Measurements from ENCODE around the gene MSI2. TPM values are rescaled to one million over a fixed set of nuclear protein-coding genes. Genes with fewer than 3 reads are reported as not detected.
A peak's percentile ranks its signal among the peaks of the same experiment; 100 is the strongest.

Gene MSI2
- total and polyA plus RNA-seq, 4 donors: 9.4 to 64.0 (median 30.4) TPM

- WGBS, 2 donors: 74 to 77% methylated on average over 6 of the region's 6 CpGs
- Histone ChIP-seq H3K9me3 (ENCODE audit: control insufficient read depth in 4 of 4, insufficient read depth in 3 of 4, low read length in 3 of 4) (no peaks in the 10 kb centered on the region), H3K36me3 (ENCODE audit: control insufficient read depth in 4 of 4, insufficient read depth in 4 of 4, low read length in 4 of 4) (no peaks in the 10 kb centered on the region), H3K4me1 (ENCODE audit: control insufficient read depth in 5 of 5, insufficient read depth in 5 of 5, low read length in 5 of 5) (peaks cover 0 to 24% (median 8%) of the 10 kb centered on the region in 5 donors), H3K9ac (ENCODE audit: insufficient read depth in 1 of 2, low read length in 2 of 2) (no peak overlapping the region), H3K4me3 (no peak overlapping the region), H3K27me3 (ENCODE audit: control insufficient read depth in 3 of 3, insufficient read depth in 3 of 3, low read length in 2 of 3) (no peaks in the 10 kb centered on the region), H3K27ac (ENCODE audit: low read depth in 1 of 2, low read length in 1 of 2) (no peak overlapping the region)
- TF ChIP-seq, protein P1, sequence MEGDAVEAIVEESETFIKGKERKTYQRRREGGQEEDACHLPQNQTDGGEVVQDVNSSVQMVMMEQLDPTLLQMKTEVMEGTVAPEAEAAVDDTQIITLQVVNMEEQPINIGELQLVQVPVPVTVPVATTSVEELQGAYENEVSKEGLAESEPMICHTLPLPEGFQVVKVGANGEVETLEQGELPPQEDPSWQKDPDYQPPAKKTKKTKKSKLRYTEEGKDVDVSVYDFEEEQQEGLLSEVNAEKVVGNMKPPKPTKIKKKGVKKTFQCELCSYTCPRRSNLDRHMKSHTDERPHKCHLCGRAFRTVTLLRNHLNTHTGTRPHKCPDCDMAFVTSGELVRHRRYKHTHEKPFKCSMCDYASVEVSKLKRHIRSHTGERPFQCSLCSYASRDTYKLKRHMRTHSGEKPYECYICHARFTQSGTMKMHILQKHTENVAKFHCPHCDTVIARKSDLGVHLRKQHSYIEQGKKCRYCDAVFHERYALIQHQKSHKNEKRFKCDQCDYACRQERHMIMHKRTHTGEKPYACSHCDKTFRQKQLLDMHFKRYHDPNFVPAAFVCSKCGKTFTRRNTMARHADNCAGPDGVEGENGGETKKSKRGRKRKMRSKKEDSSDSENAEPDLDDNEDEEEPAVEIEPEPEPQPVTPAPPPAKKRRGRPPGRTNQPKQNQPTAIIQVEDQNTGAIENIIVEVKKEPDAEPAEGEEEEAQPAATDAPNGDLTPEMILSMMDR (IDR thresholded peaks at IDR 0.05; ENCODE audit: control extremely low read depth, extremely low read depth): no peak
- peak in 1 of 3 donors; percentile 15 for DNase-seq
- ATAC-seq (ENCODE audit: insufficient read depth, low FRiP score): no peak
These were observed 410.6 kb downstream of the MSI2 start for GRCh38 chr17:57666946-57667345.

DNA sequence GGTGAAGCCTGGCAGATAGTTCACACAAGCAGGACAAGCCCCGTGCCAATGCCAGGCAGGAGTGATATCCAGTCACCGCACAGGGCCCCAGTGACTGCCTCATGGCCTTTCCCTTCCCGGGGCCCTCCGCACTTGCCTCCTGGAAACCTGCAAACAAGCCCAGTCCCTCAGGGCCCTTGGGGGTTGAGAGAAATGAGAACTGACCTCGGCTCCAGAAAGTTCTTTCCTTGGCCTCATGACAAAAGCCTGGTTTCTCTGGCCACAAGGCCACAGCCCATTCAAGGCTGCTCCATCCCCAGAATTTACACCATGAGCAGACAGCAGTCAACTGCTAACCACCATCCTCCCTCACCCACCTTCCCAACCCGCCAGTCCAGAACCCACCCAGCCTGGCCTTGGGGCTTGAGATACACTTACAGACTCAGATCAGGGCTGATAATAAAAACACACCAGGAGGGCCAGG is 411.2 kb downstream of the MSI2 start:
- no peak overlapping the region for H3K27ac ChIP-seq (ENCODE audit: low read depth in 1 of 2, low read length in 1 of 2)
- H3K27me3 ChIP-seq (ENCODE audit: control insufficient read depth in 3 of 3, insufficient read depth in 3 of 3, low read length in 2 of 3): no peaks in the 10 kb centered on the region
- no peak overlapping the region for H3K9ac ChIP-seq (ENCODE audit: insufficient read depth in 1 of 2, low read length in 2 of 2)
- H3K4me3 ChIP-seq: no peak overlapping the region
- ATAC-seq (ENCODE audit: insufficient read depth, low FRiP score) (no peak), DNase-seq (no peak)
- no peaks in the 10 kb centered on the region for H3K36me3 ChIP-seq (ENCODE audit: control insufficient read depth in 4 of 4, insufficient read depth in 4 of 4, low read length in 4 of 4)
- H3K4me1 ChIP-seq (ENCODE audit: control insufficient read depth in 5 of 5, insufficient read depth in 5 of 5, low read length in 5 of 5): peaks cover 0 to 28% (median 8%) of the 10 kb centered on the region in 5 donors
- WGBS, 2 donors: 80 to 84% methylated on average over 6 of the region's 6 CpGs
- H3K9me3 ChIP-seq (ENCODE audit: control insufficient read depth in 4 of 4, insufficient read depth in 3 of 4, low read length in 3 of 4): no peaks in the 10 kb centered on the region
- TF ChIP-seq, protein P1 (IDR thresholded peaks at IDR 0.05; ENCODE audit: control extremely low read depth, extremely low read depth): no peak

GRCh38 chr17:57668332-57668731 is 412.0 kb downstream of the MSI2 start:
- Histone ChIP-seq H3K9me3 (ENCODE audit: control insufficient read depth in 4 of 4, insufficient read depth in 3 of 4, low read length in 3 of 4) (no peaks in the 10 kb centered on the region), H3K4me1 (ENCODE audit: control insufficient read depth in 5 of 5, insufficient read depth in 5 of 5, low read length in 5 of 5) (peaks cover 0 to 24% (median 8%) of the 10 kb centered on the region in 5 donors), H3K4me3 (no peak overlapping the region), H3K9ac (ENCODE audit: insufficient read depth in 1 of 2, low read length in 2 of 2) (no peak overlapping the region), H3K27ac (ENCODE audit: low read depth in 1 of 2, low read length in 1 of 2) (no peak overlapping the region), H3K36me3 (ENCODE audit: control insufficient read depth in 4 of 4, insufficient read depth in 4 of 4, low read length in 4 of 4) (no peaks in the 10 kb centered on the region), H3K27me3 (ENCODE audit: control insufficient read depth in 3 of 3, insufficient read depth in 3 of 3, low read length in 2 of 3) (no peaks in the 10 kb centered on the region)
- WGBS, 2 donors: 95 to 96% methylated on average over 3 of the region's 3 CpGs
- TF ChIP-seq, protein P1 (IDR thresholded peaks at IDR 0.05; ENCODE audit: control extremely low read depth, extremely low read depth): no peak
- no peak for ATAC-seq (ENCODE audit: insufficient read depth, low FRiP score)
- DNase-seq: no peak
